MM.1S (cell line): Measurements from ENCODE around the gene SLC38A3.

Experiments used
- DNase-seq: peaks from one replicate; pipeline ENCODE4 v3.0.0-alpha.2; 2015
- H2AFZ ChIP-seq: fragments of 300-600 bp; sonication (generic); 2 replicates; pipeline ENCODE4 v1.6.0; 2016; ENCODE audit warnings: antibody characterized with exemption, low read length
- H3F3A ChIP-seq: fragments of 300-600 bp; sonication (generic); 2 replicates; pipeline ENCODE4 v1.6.1; 2016; ENCODE audit warnings: mild to moderate bottlenecking, antibody characterized with exemption, low read length, moderate library complexity, mixed read lengths; ENCODE audit not compliant: insufficient read depth
- H3K27ac ChIP-seq: fragments of 300-600 bp; sonication (generic); 2 replicates; pipeline ENCODE4 v1.5.1; 2016; ENCODE audit warnings: mild to moderate bottlenecking, low read length
- H3K27me3 ChIP-seq: fragments of 300-600 bp; sonication (generic); replicated peaks from 2 replicates; pipeline ENCODE4 v1.6.0; 2016; ENCODE audit warnings: low read length; ENCODE audit not compliant: insufficient read depth
- H3K36me3 ChIP-seq: fragments of 300-600 bp; sonication (generic); replicated peaks from 2 replicates; pipeline ENCODE4 v1.6.1; 2016; ENCODE audit warnings: mild to moderate bottlenecking, low read length, mixed read lengths; ENCODE audit not compliant: insufficient read depth
- H3K4me1 ChIP-seq: fragments of 300-600 bp; sonication (generic); 2 replicates; pipeline ENCODE4 v1.6.1; 2016; ENCODE audit warnings: low read length, mixed read lengths
- H3K4me2 ChIP-seq: fragments of 300-600 bp; sonication (generic); 2 replicates; pipeline ENCODE4 v1.6.0; 2016; ENCODE audit warnings: low read depth, low read length
- H3K4me3 ChIP-seq: fragments of 300-600 bp; sonication (generic); 2 replicates; pipeline ENCODE4 v1.5.1; 2016; ENCODE audit warnings: low read length, mixed read lengths
- H3K79me2 ChIP-seq: fragments of 300-600 bp; sonication (generic); 2 replicates; pipeline ENCODE4 v1.6.1; 2016; ENCODE audit warnings: mixed run types, low read length, mixed read lengths
- H3K9ac ChIP-seq: fragments of 300-600 bp; sonication (generic); 2 replicates; pipeline ENCODE4 v1.6.1; 2016; ENCODE audit warnings: low read length, mixed read lengths
- H3K9me2 ChIP-seq: fragments of 300-600 bp; sonication (generic); replicated peaks from 2 replicates; pipeline ENCODE4 v1.6.1; 2016; ENCODE audit warnings: mild to moderate bottlenecking, low read length, mixed read lengths; ENCODE audit not compliant: insufficient read depth
- H3K9me3 ChIP-seq: fragments of 300-600 bp; sonication (generic); replicated peaks from 2 replicates; pipeline ENCODE4 v1.6.1; 2016; ENCODE audit warnings: mild to moderate bottlenecking, low read length, mixed read lengths; ENCODE audit not compliant: insufficient read depth
- H4K20me1 ChIP-seq: fragments of 300-600 bp; sonication (generic); 2 replicates; pipeline ENCODE4 v1.6.1; 2016; ENCODE audit warnings: mild to moderate bottlenecking, low read length, moderate library complexity, mixed read lengths; ENCODE audit not compliant: insufficient read depth
- CTCF ChIP-seq: fragments of 300-600 bp; sonication (generic); IDR thresholded peaks from 2 replicates; pipeline ENCODE4 v1.5.1; 2016; ENCODE audit warnings: antibody characterized with exemption, low read length, mixed read lengths
- EZH2 ChIP-seq: fragments of 300-600 bp; sonication (generic); optimal IDR thresholded peaks from 2 replicates; pipeline ENCODE3; 2017; ENCODE audit warnings: low read depth, mild to moderate bottlenecking, antibody characterized with exemption, low read length, mixed read lengths
- EZH2phosphoT487 ChIP-seq: fragments of 300-600 bp; sonication (generic); IDR thresholded peaks from 2 replicates; pipeline ENCODE4 v1.6.1; 2018; ENCODE audit warnings: antibody characterized with exemption, low read length

SLC38A3 gene

GRCh38 chr3:50262778-50263177, 57.7 kb downstream of the SLC38A3 start:
- Histone ChIP-seq H2AFZ (no peak overlapping the region), H3K4me1 (peaks cover 6% of the 10 kb centered on the region; the same call in 1 of the 2 replicates), H3K9ac (no peak overlapping the region), H3K79me2 (no peaks in the 10 kb centered on the region), H3K9me3 (no peaks in the 10 kb centered on the region), H3F3A (0 out of 2 replicates have a peak, but pooled peaks cover 6% of the 10 kb centered on the region), H3K4me2 (no peak overlapping the region), H3K36me3 (no peaks in the 10 kb centered on the region), H3K27me3 (peaks cover 27% of the 10 kb centered on the region), H3K9me2 (no peaks in the 10 kb centered on the region), H3K4me3 (no peak overlapping the region), H4K20me1 (no peaks in the 10 kb centered on the region), H3K27ac (no peak overlapping the region)
- no peak for DNase-seq
- TF ChIP-seq EZH2phosphoT487 (no peak), CTCF (no peak), EZH2 (no peak)

GRCh38 chr3:50263478-50264382, 58.7 kb downstream of the SLC38A3 start:
- Histone ChIP-seq H3K79me2 (no peaks in the 10 kb centered on the region), H3K9me2 (no peaks in the 10 kb centered on the region), H3K4me1 (peaks cover 6% of the 10 kb centered on the region; the same call in 1 of the 2 replicates), H3K4me3 (no peak overlapping the region), H3K36me3 (no peaks in the 10 kb centered on the region), H3K9ac (no peak overlapping the region), H3K4me2 (no peak overlapping the region), H4K20me1 (no peaks in the 10 kb centered on the region), H2AFZ (no peak overlapping the region), H3K9me3 (no peaks in the 10 kb centered on the region), H3K27me3 (peaks cover 37% of the 10 kb centered on the region), H3F3A (0 out of 2 replicates have a peak, but pooled peaks cover 6% of the 10 kb centered on the region), H3K27ac (no peak overlapping the region)
- DNase-seq, result no peak
- no peak for TF ChIP-seq CTCF
- no peak for TF ChIP-seq EZH2phosphoT487
- TF ChIP-seq EZH2, result no peak

- H3K79me2 ChIP-seq, result no peaks in the 10 kb centered on the region
- 0 out of 2 replicates have a peak, but pooled peaks cover 2% of the 10 kb centered on the region for H3F3A ChIP-seq
- H3K27ac ChIP-seq, result no peak overlapping the region
- no peak overlapping the region for H3K4me3 ChIP-seq
- no peaks in the 10 kb centered on the region for H4K20me1 ChIP-seq
- no peaks in the 10 kb centered on the region for H3K36me3 ChIP-seq
- no peak overlapping the region for H3K4me2 ChIP-seq
- peaks cover 6% of the 10 kb centered on the region; the same call in 1 of the 2 replicates for H3K4me1 ChIP-seq
- no peaks in the 10 kb centered on the region for H3K9me2 ChIP-seq
- DNase-seq, result no peak
- no peak overlapping the region for H3K9ac ChIP-seq
- peaks cover 44% of the 10 kb centered on the region for H3K27me3 ChIP-seq
- no peaks in the 10 kb centered on the region for H3K9me3 ChIP-seq
- no peak overlapping the region for H2AFZ ChIP-seq
- TF ChIP-seq EZH2 (no peak), EZH2phosphoT487 (no peak), CTCF (no peak)
These were observed 59.4 kb downstream of the SLC38A3 start for GRCh38 chr3:50264383-50264963.
